Lower leg skin (tissue), 3 donors: ENCODE data around the gene IFNE.

Experiments used
- CTCF ChIP-seq, 3 donors: fragments of 450-650 bp; IDR thresholded peaks; one replicate each; pipeline ENCODE4 v1.5.1; 2016; ENCODE audit warnings: antibody characterized with exemption in 3 of 3, mild to moderate bottlenecking in 3 of 3, moderate library complexity in 2 of 3
- POLR2A ChIP-seq, 2 donors: fragments of 450-650 bp; IDR thresholded peaks; one replicate each; pipeline ENCODE4 v1.6.1; 2016 to 2017; ENCODE audit warnings: antibody characterized with exemption in 2 of 2, mild to moderate bottlenecking in 1 of 2, moderate library complexity in 1 of 2

GRCh38 chr9:21523021-21524014 is 41.2 kb upstream of the IFNE start:
- TF ChIP-seq CTCF (IDR thresholded peaks at IDR 0.05) = no peak
- TF ChIP-seq POLR2A (IDR thresholded peaks at IDR 0.05) = no peak
